Skeletal muscle cell (primary cell): Measurements from ENCODE around the gene SLC2A2.
A peak's percentile ranks its signal among the peaks of the same experiment; 100 is the strongest.

Experiments used
- DNase-seq: peaks from one replicate; pipeline ENCODE4 v3.0.0-alpha.2; 2010; ENCODE audit warnings: low read depth
- H3K4me3 ChIP-seq: 2 replicates; pipeline ENCODE4 v1.5.1; 2011; ENCODE audit warnings: low read depth, mild to moderate bottlenecking, control low read depth, low read length, moderate library complexity

Gene SLC2A2

GRCh38 chr3:171039674-171040073, 13.2 kb upstream of the SLC2A2 start:
- no peak overlapping the region for H3K4me3 ChIP-seq
- DNase-seq, result no peak

- H3K4me3 ChIP-seq, result no peak overlapping the region
- DNase-seq, result no peak
These were observed 11.8 kb upstream of the SLC2A2 start for GRCh38 chr3:171038342-171038741.

GRCh38 chr3:171028779-171029232, 2.3 kb upstream of the SLC2A2 start:
- H3K4me3 ChIP-seq, result peak overlapping the region; percentile 28
- peak; percentile 79 for DNase-seq

GRCh38 chr3:171028025-171028778, 1.7 kb upstream of the SLC2A2 start:
- peak; percentile 66 for DNase-seq
- H3K4me3 ChIP-seq, result peak overlapping the region; percentile 28

- H3K4me3 ChIP-seq, result no peak overlapping the region
These were observed 3.0 kb downstream of the SLC2A2 start for GRCh38 chr3:171023566-171023965.

GRCh38 chr3:171021377-171021776, 5.1 kb downstream of the SLC2A2 start:
- no peak overlapping the region for H3K4me3 ChIP-seq
- DNase-seq, result no peak

More at GRCh38 chr3:171023566-171023965, 3.0 kb downstream of the SLC2A2 start:
- DNase-seq, result no peak

GRCh38 chr3:171018156-171018935, 8.2 kb downstream of the SLC2A2 start:
- no peak for DNase-seq

GRCh38 chr3:171013822-171014748, 12.4 kb downstream of the SLC2A2 start:
- H3K4me3 ChIP-seq, result no peak overlapping the region
- no peak for DNase-seq

More at GRCh38 chr3:171018156-171018935, 8.2 kb downstream of the SLC2A2 start:
- no peak overlapping the region for H3K4me3 ChIP-seq

GRCh38 chr3:171011873-171012336, 14.6 kb downstream of the SLC2A2 start:
- no peak overlapping the region for H3K4me3 ChIP-seq
- DNase-seq, result no peak

- no peak overlapping the region for H3K4me3 ChIP-seq
- DNase-seq, result no peak
These were observed 15.2 kb downstream of the SLC2A2 start for GRCh38 chr3:171011109-171011872.

GRCh38 chr3:171007316-171007715, 19.2 kb downstream of the SLC2A2 start:
- DNase-seq, result no peak
- no peak overlapping the region for H3K4me3 ChIP-seq

- H3K4me3 ChIP-seq, result no peak overlapping the region
- no peak for DNase-seq
These were observed 20.9 kb downstream of the SLC2A2 start for GRCh38 chr3:171005648-171006047.

GRCh38 chr3:171001957-171002694, 24.4 kb downstream of the SLC2A2 start:
- no peak for DNase-seq
- H3K4me3 ChIP-seq, result no peak overlapping the region

GRCh38 chr3:171001250-171001893, 25.1 kb downstream of the SLC2A2 start:
- no peak overlapping the region for H3K4me3 ChIP-seq
- DNase-seq, result no peak

GRCh38 chr3:171000281-171000680, 26.2 kb downstream of the SLC2A2 start:
- no peak overlapping the region for H3K4me3 ChIP-seq
- no peak for DNase-seq

- no peak overlapping the region for H3K4me3 ChIP-seq
- peak; percentile 80 for DNase-seq
These were observed 26.7 kb downstream of the SLC2A2 start for GRCh38 chr3:170999737-171000242.
